ENCODE measurements around the gene BORCS5. TPM values are rescaled to one million over a fixed set of nuclear protein-coding genes. Genes with fewer than 3 reads are reported as not detected.
"Not testable (repeated sequence)": the region's sequence is repeated elsewhere in the genome, so short reads cannot be mapped to it uniquely, and the experiment has no call there.

BORCS5 gene
- 7.4 TPM for total RNA-seq
- long read RNA-seq, partial matches to known transcripts: 0 of 3 reads
- long read RNA-seq, other reads (novel, unspliced or antisense): 1 of 3 reads

DNA sequence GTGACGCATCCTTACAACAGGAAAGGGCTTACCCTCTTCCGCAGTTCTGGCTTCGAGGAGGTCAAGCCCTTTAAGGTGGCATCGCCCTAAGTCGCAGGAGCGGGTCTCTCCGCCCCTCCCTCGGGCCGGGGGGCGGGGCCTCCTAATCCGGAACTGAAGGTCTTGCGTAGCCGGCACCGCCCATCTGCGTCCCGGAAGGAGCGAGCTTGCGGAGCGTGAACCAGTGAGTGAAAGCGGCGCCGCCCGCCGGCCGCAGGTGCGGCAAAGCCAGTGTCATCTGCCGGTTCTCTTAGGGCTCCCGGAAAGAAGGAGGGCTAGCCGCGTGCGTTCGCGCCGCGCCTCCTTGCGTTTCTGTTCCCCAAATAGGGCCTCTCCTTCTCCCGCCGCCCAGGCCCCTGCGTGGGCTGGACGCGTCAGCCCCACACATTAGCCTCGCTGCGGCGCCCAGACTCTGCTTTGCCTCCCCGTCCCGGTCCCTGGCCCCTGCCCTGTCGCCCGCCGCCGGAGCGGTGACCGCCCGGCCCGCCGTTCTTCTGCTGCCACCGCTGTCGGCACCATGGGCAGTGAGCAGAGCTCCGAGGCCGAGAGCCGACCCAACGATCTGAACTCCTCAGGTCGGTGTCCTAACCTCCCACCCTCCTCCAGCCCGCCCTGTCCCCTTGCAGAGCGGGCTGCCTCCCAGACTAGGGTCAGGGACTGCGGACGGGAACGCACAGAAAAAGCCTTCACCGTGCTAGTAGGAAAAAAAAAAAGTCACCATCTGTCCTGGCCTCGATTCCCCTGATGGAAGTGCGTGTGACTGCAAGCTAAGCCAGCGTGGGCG, at the start of gene BORCS5:
Gene BORCS5 (plus strand): TSS at position 183 of the 823 bp plus-strand sequence. CDS start 374 bp downstream, at position 557.
- DNase-seq (ENCODE audit: missing footprints) (peak; percentile 100), ATAC-seq (peak; percentile 99)
- intact Hi-C loops (cut with DNase I): no loop called here

DNA sequence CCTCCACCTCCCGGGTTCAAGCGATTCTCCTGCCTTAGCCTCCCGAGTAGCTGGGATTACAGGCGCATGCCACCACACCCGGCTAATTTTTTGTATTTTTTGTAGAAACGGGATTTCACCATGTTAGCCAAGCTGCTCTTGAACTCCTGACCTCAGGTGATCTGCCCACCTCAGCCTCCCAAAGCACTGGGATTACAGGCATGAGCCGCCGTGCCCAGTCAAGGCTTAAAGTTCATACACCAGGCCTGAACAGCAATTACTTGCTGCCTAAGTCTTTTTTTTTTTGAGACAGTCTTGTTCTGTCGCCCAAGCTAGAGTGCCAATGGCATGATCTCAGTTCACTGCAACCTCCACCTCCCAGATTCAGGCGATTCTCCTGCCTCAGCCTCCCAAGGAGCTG, 46.2 kb upstream of the BORCS5 start:
- ATAC-seq; intact Hi-C loops (cut with DNase I); DNase-seq (ENCODE audit: missing footprints): not testable (repeated sequence)

DNA sequence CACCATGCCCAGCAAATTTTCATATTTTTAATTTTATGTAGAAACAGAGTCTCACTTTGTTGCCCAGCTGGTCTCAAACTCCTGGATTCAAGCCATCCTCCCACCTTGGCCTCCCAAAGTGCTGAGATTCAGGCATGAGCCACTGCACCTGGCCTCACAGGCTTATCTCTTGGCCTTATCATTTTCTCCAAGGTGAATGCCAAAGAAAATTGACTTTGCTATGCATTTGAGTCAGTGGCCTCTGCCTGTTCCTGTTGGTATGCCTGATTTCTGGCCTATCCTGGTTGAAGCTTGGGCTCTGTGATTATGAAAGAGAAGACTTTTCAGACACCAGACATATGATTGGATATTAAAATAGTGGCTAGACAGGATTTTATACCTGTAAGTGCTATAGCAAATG, 41.0 kb upstream of the BORCS5 start:
- intact Hi-C loops (cut with DNase I): no loop called here
- ATAC-seq (no peak), DNase-seq (ENCODE audit: missing footprints) (no peak)

DNA sequence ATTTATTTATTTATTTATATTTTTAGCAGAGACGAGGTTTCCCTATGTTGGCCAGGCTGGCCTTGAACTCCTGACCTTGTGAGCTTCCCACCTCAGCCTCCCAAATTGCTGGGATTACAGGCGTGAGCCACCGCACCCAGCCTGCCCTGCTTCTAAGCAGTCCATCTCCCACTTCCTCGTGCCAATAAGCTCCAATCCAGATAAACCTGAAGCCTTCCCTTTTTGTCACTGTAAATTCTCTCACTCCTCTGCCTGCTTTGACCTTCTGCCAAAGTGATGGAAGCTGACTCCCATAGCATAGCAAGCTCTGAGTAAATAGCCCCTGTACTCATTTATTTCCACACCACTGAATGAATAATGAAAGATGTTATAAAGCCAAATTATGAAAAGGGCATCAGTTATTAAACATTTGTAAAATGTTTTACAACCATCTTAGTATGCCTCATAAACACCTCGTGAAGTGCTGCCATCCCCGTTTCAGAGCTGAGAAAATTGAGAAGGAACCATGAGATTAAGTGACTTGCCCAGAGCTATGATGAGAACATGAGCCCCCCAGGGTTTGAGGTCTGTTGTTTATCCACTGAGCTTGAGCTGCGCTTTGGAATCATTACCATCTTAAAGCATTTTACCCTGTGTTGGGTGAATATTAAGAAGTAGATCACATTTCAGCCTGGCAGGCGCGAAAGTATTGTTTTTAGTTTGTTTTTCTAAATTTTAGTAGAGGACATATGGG, 37.3 kb upstream of the BORCS5 start:
- ATAC-seq (peak; percentile 23), DNase-seq (ENCODE audit: missing footprints) (no peak)
- intact Hi-C loops (cut with DNase I): no loop called here

DNA sequence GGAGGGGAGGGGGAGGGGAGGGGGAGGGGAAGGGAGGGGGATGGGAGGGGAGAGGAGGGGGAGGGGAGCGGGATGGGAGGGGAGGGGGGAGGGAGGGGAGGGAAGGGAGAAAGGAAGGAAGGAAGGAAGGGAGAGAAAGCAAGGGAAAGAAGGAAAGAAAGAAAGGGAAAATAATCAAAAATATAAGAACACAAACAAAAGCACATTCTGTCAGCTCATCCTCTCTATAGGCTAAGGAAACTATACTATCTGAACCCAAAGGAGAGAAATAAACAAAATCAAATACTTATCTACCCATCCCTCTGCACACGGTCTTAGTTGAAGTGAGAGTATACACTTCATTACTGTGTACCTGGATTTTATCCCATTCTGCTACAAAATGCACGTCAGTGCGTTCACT, 33.8 kb upstream of the BORCS5 start:
- ATAC-seq (no peak), DNase-seq (ENCODE audit: missing footprints) (no peak)
- intact Hi-C loops (cut with DNase I): no loop called here

DNA sequence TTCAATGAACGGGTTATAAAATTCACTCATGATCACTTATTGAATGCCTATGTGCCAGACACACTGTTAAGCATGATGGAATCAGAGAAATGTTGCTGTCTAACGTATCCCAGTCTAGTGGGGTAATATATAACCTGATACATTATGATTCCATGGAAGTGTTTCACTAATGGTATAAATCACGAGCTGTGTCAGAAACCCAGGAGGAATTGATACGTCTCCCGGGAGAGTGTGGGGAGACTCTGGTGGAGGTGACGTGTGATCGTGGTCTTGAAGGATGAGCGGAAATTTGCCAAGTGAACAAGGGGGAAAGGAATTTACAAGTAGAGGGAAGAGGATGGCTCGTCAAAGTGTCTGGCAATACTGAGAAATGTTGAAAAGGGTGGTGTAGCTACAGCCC, 33.3 kb upstream of the BORCS5 start:
- ATAC-seq (no peak), DNase-seq (ENCODE audit: missing footprints) (no peak)
- intact Hi-C loops (cut with DNase I): no loop called here

DNA sequence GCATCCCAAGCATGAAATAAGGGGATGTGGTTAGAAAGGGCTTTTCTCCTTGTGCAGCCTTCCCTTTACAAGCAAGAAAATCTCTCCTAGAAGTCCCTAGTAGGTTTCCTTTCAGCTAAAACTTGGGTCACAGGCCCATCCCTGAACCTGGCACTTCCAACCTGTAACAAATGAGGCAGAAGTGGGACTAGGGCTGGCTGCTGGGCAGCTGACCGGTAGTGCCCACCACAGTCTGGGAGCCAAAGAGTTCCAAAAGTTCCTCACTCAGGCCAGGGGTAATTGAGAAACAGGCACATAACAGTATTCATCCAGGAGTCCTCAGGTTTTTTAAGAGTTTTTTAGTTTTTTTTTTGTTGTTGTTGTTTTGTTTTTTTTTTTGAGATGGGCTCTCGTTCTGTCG, 30.6 kb upstream of the BORCS5 start:
- DNase-seq (ENCODE audit: missing footprints) (no peak), ATAC-seq (no peak)
- intact Hi-C loops (cut with DNase I): loop anchor here (2.0 to 5.0 kb wide), 2 partner anchors 59 to 243 kb away; partner anchors contain the start of gene LRP6

DNA sequence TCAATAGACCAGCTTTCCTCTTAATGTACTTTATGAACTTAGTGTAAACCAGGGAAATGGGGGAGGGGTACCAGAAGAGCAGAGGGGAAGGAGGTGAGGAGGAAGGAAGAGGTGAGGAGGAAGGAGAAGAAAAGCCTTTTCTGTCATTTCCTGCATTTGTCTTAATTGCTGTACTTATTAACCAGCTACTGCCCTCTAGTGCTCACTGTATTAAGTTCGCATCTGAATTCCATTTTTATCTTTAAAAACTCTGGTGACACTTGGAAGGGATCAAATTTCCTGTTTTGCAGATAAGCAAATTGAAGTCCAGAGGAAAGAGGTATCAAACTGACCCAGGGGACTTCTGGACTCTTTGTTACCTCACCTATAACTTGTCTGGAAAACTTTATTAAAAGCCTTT, 29.1 kb upstream of the BORCS5 start:
- intact Hi-C loops (cut with DNase I): loop anchor here (2.0 to 5.0 kb wide), 2 partner anchors 61 to 245 kb away; partner anchors contain the start of gene LRP6
- ATAC-seq (no peak), DNase-seq (ENCODE audit: missing footprints) (no peak)

DNA sequence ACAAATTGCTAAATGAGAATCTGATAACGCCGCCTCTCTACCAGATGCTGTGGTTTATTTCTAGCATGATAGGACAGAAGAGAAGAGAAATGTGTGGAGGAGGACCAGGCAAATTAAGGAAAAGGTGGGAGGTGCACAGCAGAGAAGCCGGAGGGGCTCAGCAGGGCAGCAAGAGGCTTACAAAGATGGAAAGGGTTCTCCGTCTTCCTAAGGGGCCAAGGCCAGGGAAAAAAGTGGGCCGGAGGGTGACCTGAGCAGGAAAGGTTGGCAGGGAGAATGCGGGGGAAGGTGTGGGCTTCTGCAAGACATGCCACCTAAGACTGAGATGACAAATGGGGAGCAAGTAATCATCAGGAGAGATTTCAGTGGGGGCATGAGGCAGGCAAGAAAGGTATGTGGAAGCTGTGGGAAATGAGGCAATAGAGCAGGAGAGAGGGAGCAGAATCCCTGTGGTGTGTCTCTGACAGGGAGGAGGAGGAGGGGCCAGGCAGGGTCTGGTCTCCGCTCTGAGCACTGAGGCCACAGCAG, 25.6 kb upstream of the BORCS5 start:
- ATAC-seq (no peak), DNase-seq (ENCODE audit: missing footprints) (no peak)
- intact Hi-C loops (cut with DNase I): loop anchor here (10.0 kb wide), 2 partner anchors 167 to 747 kb away; no protein-coding TSS in a partner anchor

DNA sequence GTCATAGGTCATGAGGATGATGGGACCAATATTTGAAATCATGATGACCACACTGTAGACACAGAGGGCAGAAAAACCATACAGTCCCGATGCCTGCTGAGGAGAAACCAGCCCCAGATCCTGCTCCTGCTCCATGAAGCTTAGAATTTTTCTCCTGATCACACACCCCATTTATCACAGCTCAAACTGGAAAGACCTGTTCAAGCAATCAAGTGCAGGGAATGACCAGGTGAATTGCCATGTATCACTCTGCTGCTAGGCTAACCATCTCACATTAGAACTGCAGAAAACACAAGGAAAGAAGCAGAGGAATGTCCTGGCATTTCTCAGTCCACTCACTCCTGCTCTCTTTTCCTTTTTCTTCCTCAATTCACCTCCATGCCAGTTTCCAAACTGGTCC, 25.0 kb upstream of the BORCS5 start:
- no peak for DNase-seq (ENCODE audit: missing footprints)
- intact Hi-C loops (cut with DNase I): loop anchor here (10.0 kb wide), 2 partner anchors 167 to 747 kb away; no protein-coding TSS in a partner anchor
- ATAC-seq: no peak

DNA sequence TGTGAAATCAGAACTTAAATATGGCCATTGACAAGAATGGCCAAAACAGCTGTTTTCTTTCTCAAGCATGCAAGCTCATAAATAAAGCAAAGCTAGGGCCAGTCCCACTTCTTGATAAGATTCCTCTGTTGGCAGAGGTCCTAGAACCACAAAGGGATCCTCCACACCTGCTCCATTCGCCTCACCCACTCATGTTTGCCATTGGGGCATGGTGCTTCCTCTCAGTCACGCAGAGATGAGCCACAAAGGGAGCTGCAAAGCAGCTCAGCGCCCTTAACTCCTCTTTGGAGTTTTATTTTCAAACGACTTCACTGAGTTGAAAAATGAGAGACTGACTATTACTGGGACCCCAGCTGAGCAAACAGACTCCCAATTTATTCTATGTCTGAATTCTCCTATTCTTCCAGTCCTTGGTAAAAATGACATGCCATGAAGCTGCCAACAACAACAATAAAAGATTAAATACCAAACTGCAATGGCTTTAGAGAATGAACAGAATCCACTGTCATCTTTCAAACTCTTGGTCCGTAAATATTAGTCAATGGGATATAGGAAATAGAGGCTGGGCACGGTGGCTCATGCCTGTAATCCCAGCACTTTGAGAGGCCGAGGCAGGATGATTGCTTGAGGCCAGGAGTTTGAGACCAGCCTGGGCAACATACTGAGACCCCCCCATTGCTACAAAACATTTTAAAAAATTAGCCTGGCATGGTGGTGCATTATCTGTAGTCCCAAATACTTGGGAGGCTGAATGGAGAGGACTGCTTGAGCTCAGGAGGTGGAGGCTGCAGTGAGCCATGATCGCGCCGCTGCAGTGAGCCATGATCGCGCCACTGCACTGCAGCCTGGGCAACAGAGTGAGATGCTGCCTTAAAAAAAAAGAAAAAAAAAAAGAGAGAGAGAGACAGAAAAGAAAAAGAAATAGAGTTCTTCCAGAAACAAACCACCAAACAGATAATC, 23.2 kb upstream of the BORCS5 start:
- DNase-seq (ENCODE audit: missing footprints) (no peak), ATAC-seq (no peak)
- intact Hi-C loops (cut with DNase I): loop anchor here (2.0 to 10.0 kb wide), 3 partner anchors 169 to 749 kb away; no protein-coding TSS in a partner anchor

DNA sequence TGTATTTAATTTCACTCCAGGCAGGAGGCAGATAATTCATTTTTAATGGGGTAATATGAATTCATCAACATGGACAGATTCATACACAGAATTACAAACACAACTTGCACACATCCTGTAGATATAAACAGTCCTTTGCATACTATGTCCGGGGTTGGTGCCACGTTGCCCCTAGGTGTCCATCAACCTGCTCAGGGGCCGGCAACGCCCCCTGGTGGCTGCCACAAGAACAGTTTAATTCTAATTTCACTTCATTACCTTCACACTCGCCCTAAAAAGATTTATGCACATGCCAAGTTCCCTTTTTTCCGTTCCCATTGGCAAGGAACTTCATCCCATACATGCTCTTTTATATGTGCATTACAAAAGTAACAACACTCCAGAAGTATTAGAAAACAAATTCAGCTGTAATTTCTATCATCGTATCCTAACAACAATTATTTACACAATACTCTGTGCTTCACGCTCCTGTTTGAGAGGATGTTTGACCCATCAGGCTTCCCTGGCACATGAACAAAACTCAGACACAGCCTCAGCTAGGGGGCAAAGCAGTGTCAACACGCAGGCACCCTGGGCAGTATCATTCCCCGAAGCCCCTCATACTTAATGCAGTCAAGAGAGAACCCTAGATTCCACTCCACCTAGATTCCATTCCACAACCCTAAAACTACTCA, 22.4 kb upstream of the BORCS5 start:
- DNase-seq (ENCODE audit: missing footprints) (no peak), ATAC-seq (peak; percentile 60)
- intact Hi-C loops (cut with DNase I): loop anchor here (2.0 to 10.0 kb wide), 3 partner anchors 170 to 750 kb away; no protein-coding TSS in a partner anchor

DNA sequence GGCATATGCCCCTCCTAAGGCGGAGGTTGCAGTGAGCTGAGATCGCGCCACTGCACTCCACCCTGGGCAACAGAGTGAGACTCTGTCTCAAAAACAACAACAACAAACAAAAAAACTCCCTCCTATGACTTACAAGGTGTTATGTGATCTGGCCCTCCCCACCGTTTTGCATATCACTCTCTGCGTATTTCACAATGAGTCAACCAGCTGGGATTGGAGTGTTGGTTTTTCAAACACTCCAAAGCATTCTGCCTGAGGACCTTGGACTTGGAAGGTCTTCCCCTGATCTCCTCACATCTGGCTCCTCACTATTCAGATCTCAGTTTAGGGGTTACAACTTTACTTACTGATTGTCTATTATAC, 20.8 kb upstream of the BORCS5 start:
- ATAC-seq: no peak
- intact Hi-C loops (cut with DNase I): loop anchor here (10.0 kb wide), 2 partner anchors 171 to 751 kb away; no protein-coding TSS in a partner anchor
- no peak for DNase-seq (ENCODE audit: missing footprints)

DNA sequence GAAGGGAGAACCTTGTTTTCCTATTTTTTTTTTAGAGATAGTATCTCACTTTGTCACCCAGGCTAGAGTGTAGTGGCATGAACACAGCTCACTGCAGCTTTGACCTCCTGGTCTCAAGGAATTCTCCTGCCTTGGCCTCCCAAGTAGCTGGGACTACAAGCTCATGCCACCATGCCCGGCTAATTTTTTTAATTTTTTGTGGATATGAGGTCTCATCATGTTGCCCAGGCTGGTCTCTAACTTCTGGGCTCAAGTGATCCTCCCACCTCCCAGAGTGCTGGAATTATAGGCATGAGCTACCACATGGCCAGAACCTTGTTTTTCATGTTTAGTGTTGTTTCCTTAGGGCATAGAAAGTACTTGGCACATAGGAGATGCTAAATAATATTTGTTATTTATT, 20.4 kb upstream of the BORCS5 start:
- intact Hi-C loops (cut with DNase I): loop anchor here (10.0 kb wide), 2 partner anchors 172 to 752 kb away; no protein-coding TSS in a partner anchor
- ATAC-seq: no peak
- no peak for DNase-seq (ENCODE audit: missing footprints)

DNA sequence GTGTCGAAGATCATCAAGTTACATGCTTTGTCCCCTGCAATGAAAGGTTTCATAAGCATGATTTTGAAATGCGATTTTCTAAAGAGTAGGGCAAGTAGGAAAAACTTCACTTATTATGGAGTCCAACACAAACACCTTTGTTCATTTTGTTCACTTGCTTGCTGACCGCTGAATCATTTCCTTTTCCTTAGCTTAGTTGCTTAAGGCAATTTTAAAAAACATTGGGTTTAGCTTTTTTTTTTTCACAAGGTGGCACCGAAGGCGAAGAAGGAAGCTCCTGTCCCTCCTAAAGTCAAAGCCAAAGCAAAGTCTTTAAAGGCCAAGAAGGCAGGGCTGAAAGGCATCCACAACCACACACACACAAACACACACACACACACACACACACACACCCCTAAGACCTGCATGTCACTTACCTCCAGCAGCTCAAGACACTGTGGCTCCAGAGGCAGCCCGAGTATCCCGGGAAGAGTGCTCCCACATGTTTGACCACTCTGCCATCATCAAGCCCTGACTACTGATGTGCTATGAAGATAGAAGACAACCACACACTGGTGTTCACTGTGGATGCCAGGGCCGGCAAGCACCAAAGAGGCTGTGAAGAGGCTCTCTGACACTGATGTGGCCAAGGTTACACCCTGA, 18.2 kb upstream of the BORCS5 start:
- intact Hi-C loops (cut with DNase I): loop anchor here (10.0 kb wide), 2 partner anchors 174 to 754 kb away; no protein-coding TSS in a partner anchor
- no peak for ATAC-seq
- no peak for DNase-seq (ENCODE audit: missing footprints)

DNA sequence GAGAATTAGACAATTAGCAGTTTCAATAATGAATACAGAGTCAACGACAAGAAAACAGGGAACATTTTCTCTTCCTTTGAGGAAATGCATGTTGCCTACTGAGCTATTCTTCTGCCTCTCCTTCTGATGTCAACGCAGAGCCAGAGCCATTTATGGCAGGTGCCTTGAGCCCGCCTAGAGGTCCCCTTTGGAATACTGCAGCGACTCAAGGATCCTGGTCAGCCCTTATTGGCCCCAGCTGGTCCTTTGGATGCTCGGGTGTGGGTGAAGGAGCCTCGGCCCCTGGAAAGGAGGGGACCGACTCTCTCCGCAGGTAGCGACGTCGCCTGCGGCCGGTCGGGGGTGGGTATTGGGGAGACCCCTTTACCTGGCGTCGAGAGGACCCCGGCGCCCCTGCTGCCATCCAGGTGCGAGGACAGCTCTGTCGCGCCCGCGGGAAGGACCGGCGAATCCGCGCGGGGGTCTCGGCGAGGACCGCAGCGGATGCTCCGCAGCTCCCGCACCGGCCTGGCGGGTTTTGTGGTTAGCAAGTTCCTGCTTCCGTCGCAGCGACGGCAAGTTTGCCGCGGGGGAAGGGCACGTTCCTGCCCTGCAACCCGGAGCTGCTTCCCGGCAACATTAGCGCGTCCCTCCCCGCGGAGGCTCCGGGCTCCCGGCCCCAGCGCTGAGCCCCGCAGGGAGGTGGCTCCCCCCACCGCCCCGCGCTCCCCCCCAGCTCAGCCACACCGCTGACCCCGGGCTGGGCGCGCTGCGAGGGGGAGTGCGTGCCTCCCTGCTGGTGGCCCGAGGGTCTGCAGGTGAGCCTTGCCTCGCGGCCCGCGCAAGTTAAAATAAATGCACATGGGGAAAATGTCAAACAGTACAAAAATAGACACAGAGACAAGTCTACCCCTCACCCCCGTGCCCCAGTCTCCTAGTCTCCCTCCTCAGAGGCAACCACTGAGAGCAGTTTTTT, 6.9 kb upstream of the BORCS5 start, which contains the start of gene MANSC1:
Gene MANSC1 (minus strand): TSS at position 532 of the 955 bp plus-strand sequence. CDS start 6,928 bp downstream, outside the sequence.
- peak; percentile 88 for ATAC-seq
- peak; percentile 90 for DNase-seq (ENCODE audit: missing footprints)
- intact Hi-C loops (cut with DNase I): no loop called here
